Activated T-helper 17 cell treated with anti-CD3 and anti-CD28 coated beads, Interleukin-2, amount 50 U/mL, for 72 hours (primary cell): ENCODE results near the gene MACROD1. TPM values are rescaled to one million over a fixed set of nuclear protein-coding genes. Genes with fewer than 3 reads are reported as not detected.

Source experiments
- ATAC-seq: fragments of 150-1000 bp; cut with Tn5 transposase; replicated peaks from 2 replicates; pipeline ENCODE4 v1.10.0; 2021; ENCODE audit warnings: mild to moderate bottlenecking, moderate library complexity
- H3K27ac Mint-ChIP-seq: one replicate; pipeline ENCODE4 v1.8.0; 2022; ENCODE audit warnings: mixed read lengths
- H3K27me3 Mint-ChIP-seq: one replicate; pipeline ENCODE4 v1.8.0; 2022; ENCODE audit warnings: mixed read lengths
- H3K36me3 Mint-ChIP-seq: one replicate; pipeline ENCODE4 v1.8.0; 2022; ENCODE audit warnings: low read depth, mild to moderate bottlenecking, mixed read lengths
- H3K4me1 Mint-ChIP-seq: one replicate; pipeline ENCODE4 v1.8.0; 2022; ENCODE audit warnings: mixed read lengths
- H3K4me3 Mint-ChIP-seq: one replicate; pipeline ENCODE4 v1.8.0; 2022; ENCODE audit warnings: mild to moderate bottlenecking, mixed read lengths
- H3K9me3 Mint-ChIP-seq: one replicate; pipeline ENCODE4 v1.8.0; 2022; ENCODE audit warnings: mixed read lengths
- total RNA-seq, 2 donors: library from RNA; stranded (reverse); gene quantifications; one replicate each; pipeline ENCODE4 v1.2.3, GENCODE V29; 2022

The MACROD1 gene
- total RNA-seq, 2 donors from 2014 or later = 5.4 to 9.6 TPM

GRCh38 chr11:64013141-64013896 is 152.6 kb downstream of the MACROD1 start:
- ATAC-seq = no peak
- no peak overlapping the region for H3K4me3 Mint-ChIP-seq

GRCh38 chr11:64011371-64011770 is 154.5 kb downstream of the MACROD1 start:
- H3K27ac Mint-ChIP-seq = no peak overlapping the region
- peaks cover 23% of the 10 kb centered on the region for H3K27me3 Mint-ChIP-seq
- H3K4me1 Mint-ChIP-seq = peaks cover 6% of the 10 kb centered on the region
- no peaks in the 10 kb centered on the region for H3K36me3 Mint-ChIP-seq
- H3K4me3 Mint-ChIP-seq = no peak overlapping the region
- no peak for ATAC-seq
- H3K9me3 Mint-ChIP-seq = no peaks in the 10 kb centered on the region

More at GRCh38 chr11:64013141-64013896, 152.6 kb downstream of the MACROD1 start:
- Mint-ChIP-seq H3K27ac (no peak overlapping the region), H3K27me3 (peaks cover 9% of the 10 kb centered on the region), H3K4me1 (no peaks in the 10 kb centered on the region), H3K36me3 (no peaks in the 10 kb centered on the region), H3K9me3 (no peaks in the 10 kb centered on the region)

GRCh38 chr11:64010783-64011182 is 155.1 kb downstream of the MACROD1 start:
- no peaks in the 10 kb centered on the region for H3K36me3 Mint-ChIP-seq
- no peaks in the 10 kb centered on the region for H3K9me3 Mint-ChIP-seq
- H3K27ac Mint-ChIP-seq = no peak overlapping the region
- H3K4me1 Mint-ChIP-seq = peaks cover 6% of the 10 kb centered on the region
- peaks cover 23% of the 10 kb centered on the region for H3K27me3 Mint-ChIP-seq
- H3K4me3 Mint-ChIP-seq = no peak overlapping the region
- ATAC-seq = no peak

GRCh38 chr11:64009710-64010109 is 156.2 kb downstream of the MACROD1 start:
- no peaks in the 10 kb centered on the region for H3K9me3 Mint-ChIP-seq
- H3K36me3 Mint-ChIP-seq = no peaks in the 10 kb centered on the region
- no peak overlapping the region for H3K4me3 Mint-ChIP-seq
- ATAC-seq = no peak
- no peak overlapping the region for H3K27ac Mint-ChIP-seq
- peaks cover 23% of the 10 kb centered on the region for H3K27me3 Mint-ChIP-seq
- H3K4me1 Mint-ChIP-seq = peaks cover 6% of the 10 kb centered on the region

DNA sequence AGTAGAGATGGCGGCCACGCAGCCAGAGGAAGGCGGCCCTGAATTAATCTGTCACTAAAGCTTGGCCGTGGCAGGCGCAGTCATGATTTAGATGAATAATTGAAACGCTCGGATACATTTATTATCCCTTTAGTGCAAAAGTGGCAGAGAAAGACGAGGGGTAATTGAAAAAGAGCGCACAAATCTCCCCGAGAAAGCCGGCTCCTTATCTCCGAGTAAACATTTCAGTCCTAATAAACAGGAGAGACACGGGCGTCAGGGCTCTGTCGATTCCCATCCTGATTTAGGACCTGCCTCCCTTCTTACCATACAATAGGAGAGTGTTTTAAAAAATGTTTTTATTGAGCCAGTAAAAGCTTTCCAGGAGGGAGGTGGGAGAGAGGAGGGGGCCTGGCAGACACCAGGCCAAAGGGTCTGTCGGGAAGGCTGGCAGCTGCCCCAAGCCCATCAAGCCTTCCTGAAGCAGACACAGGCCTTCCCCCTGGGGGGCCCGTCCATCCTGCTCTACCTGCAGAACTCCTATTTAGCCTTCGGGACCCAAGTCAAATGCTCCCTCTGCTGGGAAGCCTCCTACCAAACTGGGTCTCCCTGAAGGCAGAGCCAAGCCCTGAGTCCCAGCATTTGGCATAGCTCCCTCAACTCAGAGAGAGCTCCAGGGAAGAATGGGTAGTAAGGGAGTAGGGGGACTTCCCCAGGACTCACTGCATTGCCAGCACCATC is 156.8 kb downstream of the MACROD1 start:
- H3K9me3 Mint-ChIP-seq = no peaks in the 10 kb centered on the region
- H3K27ac Mint-ChIP-seq = no peak overlapping the region
- H3K4me3 Mint-ChIP-seq = no peak overlapping the region
- H3K36me3 Mint-ChIP-seq = no peaks in the 10 kb centered on the region
- H3K4me1 Mint-ChIP-seq = peaks cover 6% of the 10 kb centered on the region
- no peak for ATAC-seq
- peaks cover 23% of the 10 kb centered on the region for H3K27me3 Mint-ChIP-seq

- H3K27me3 Mint-ChIP-seq = peaks cover 23% of the 10 kb centered on the region
- H3K36me3 Mint-ChIP-seq = no peaks in the 10 kb centered on the region
- H3K4me1 Mint-ChIP-seq = peaks cover 6% of the 10 kb centered on the region
- no peak for ATAC-seq
- peak overlapping the region; percentile 71 for H3K4me3 Mint-ChIP-seq
- H3K9me3 Mint-ChIP-seq = no peaks in the 10 kb centered on the region
- H3K27ac Mint-ChIP-seq = peak overlapping the region; percentile 76
Observed at GRCh38 chr11:64008283-64008913, 157.5 kb downstream of the MACROD1 start.

- Mint-ChIP-seq H3K4me3 (peak overlapping the region; percentile 71), H3K4me1 (peaks cover 6% of the 10 kb centered on the region)
Observed at GRCh38 chr11:64007629-64008282, 158.2 kb downstream of the MACROD1 start.

DNA sequence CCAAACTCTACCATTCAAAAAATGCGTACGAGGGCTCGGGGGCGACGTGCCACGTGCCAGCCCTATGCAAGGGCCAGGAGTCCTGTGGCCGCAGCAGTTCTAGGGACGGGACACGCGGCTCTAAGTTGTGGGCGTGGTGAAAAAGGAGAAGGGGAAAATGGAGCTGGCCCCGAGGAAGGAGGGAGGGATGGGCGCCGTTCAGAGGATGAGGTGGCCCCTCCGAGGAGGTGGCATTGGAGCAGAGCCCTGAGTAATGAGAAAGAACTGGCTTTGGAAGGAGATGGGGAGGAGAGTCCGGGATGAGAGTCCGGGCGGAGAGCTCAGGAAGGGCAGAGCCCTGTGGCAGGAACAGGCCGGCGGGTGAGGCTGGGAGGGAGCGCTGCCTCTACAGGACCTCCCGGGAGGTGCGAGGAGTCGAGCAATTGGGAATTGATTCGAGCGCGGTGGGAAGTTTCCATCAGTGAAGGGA is 158.7 kb downstream of the MACROD1 start:
- H3K4me1 Mint-ChIP-seq = peaks cover 6% of the 10 kb centered on the region
- H3K27me3 Mint-ChIP-seq = peaks cover 23% of the 10 kb centered on the region
- no peaks in the 10 kb centered on the region for H3K9me3 Mint-ChIP-seq
- peak overlapping the region; percentile 71 for H3K4me3 Mint-ChIP-seq
- peak; percentile 17 for ATAC-seq
- H3K27ac Mint-ChIP-seq = peak overlapping the region; percentile 76
- H3K36me3 Mint-ChIP-seq = no peaks in the 10 kb centered on the region

More at GRCh38 chr11:64007629-64008282, 158.2 kb downstream of the MACROD1 start:
- Mint-ChIP-seq H3K27me3 (peaks cover 23% of the 10 kb centered on the region), H3K36me3 (no peaks in the 10 kb centered on the region), H3K9me3 (no peaks in the 10 kb centered on the region), H3K27ac (peak overlapping the region; percentile 76)
- ATAC-seq = peak; percentile 84

DNA sequence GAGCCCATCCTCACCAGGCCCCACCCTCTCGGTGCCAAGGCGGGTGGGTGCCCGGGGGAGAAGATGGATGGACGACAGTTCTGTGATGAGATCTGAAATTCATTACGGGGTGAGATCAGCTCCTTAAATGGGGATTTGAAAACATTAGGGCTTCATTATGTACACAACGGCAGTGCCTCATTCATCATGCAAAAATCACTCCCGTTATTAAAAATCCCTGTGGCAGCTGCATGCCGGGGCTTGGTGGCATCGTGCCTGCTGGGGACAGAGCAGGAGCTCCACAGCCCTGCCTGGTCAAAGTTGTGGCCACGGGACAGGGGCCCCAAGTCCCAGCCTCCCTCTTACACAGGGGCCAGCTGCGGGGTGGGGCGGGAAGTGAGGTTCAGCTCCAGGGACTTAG is 159.5 kb downstream of the MACROD1 start:
- H3K36me3 Mint-ChIP-seq = no peaks in the 10 kb centered on the region

DNA sequence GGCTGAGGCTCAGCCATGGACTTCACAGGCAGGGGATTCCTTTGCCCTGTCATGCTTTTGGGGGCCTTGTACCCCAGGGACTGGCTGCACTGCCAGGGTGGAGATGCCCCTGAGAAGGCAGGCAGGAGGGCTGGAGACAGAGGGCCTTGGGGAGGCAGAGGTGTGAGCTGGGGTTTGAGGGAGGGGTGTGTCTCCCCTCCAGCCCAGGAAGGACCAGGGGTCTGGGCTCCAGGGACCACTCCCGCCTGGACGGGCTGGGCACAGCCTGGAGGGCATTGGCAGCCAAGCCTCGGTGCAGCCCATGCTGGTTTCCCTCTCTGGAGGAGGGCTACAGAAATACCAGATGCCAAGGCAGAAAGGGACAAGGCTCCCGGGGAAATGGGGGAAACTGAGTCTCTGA is 160.2 kb downstream of the MACROD1 start:
- Mint-ChIP-seq H3K36me3 (no peaks in the 10 kb centered on the region), H3K4me1 (peaks cover 6% of the 10 kb centered on the region), H3K4me3 (no peak overlapping the region), H3K27ac (no peak overlapping the region), H3K27me3 (peaks cover 21% of the 10 kb centered on the region), H3K9me3 (no peaks in the 10 kb centered on the region)
- ATAC-seq = no peak

More for the DNA sequence above, 159.5 kb downstream of the MACROD1 start:
- Mint-ChIP-seq H3K27me3 (peaks cover 23% of the 10 kb centered on the region), H3K27ac (no peak overlapping the region), H3K4me1 (peaks cover 6% of the 10 kb centered on the region), H3K9me3 (no peaks in the 10 kb centered on the region), H3K4me3 (peak overlapping the region; percentile 71)
- no peak for ATAC-seq

GRCh38 chr11:64004590-64004984 is 161.3 kb downstream of the MACROD1 start:
- no peak overlapping the region for H3K27ac Mint-ChIP-seq
- no peak overlapping the region for H3K4me3 Mint-ChIP-seq
- ATAC-seq = no peak
- no peaks in the 10 kb centered on the region for H3K9me3 Mint-ChIP-seq
- no peaks in the 10 kb centered on the region for H3K36me3 Mint-ChIP-seq
- H3K27me3 Mint-ChIP-seq = peaks cover 14% of the 10 kb centered on the region
- peaks cover 6% of the 10 kb centered on the region for H3K4me1 Mint-ChIP-seq

DNA sequence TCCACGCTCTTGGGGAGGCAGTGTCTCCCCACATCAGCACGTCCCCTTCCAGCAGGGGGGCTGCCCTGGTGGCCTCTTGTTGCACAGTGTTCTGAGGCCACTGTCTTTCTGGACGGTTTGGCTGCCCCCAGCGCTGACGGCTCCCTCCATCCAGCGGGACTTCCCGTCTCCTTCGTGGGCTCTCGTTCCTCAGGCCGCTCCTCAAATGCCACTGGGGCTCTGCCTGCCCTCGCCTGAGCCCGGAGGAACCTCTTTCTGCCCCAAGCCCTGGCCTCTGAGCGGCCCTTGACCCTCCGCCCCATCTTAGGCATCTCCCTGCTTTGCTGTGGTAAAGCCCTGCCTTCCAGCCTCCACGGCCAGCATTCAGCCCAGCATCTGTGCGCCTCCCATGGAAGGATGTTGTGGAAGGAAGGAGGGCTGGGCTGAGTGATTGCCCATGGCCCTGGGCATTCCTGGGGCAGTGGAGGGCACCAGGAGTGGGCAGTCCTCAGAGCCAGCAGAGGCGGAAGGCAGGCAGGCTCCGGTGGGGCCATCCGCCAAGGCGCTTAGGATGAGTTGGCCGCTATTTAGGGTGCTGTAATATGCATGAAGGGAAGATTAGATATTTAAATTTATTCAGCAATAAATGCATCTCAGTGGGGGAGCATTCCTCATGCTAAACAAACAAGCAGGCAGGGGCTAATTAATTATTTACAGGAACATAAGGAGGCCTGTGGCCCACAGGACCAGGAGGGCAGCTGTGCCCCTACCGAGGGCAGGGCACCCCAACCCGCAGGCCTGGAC is 161.9 kb downstream of the MACROD1 start:
- Mint-ChIP-seq H3K27me3 (peaks cover 14% of the 10 kb centered on the region), H3K4me3 (no peak overlapping the region), H3K4me1 (peaks cover 6% of the 10 kb centered on the region), H3K27ac (no peak overlapping the region), H3K9me3 (no peaks in the 10 kb centered on the region), H3K36me3 (no peaks in the 10 kb centered on the region)
- no peak for ATAC-seq

GRCh38 chr11:64001484-64002420 is 164.2 kb downstream of the MACROD1 start:
- H3K36me3 Mint-ChIP-seq = peaks cover 18% of the 10 kb centered on the region
- H3K27me3 Mint-ChIP-seq = peaks cover 1% of the 10 kb centered on the region
- no peak overlapping the region for H3K4me3 Mint-ChIP-seq
- no peaks in the 10 kb centered on the region for H3K9me3 Mint-ChIP-seq
- H3K4me1 Mint-ChIP-seq = peaks cover 3% of the 10 kb centered on the region
- H3K27ac Mint-ChIP-seq = no peak overlapping the region
- ATAC-seq = no peak
